Central memory CD8-positive, alpha-beta T cell (primary cell): Measurements from ENCODE around the gene GP1BB.

Experiments used
- ATAC-seq: fragments of 150-1000 bp; cut with Tn5 transposase; replicated peaks from 2 replicates; pipeline ENCODE4 v1.10.0; 2022; ENCODE audit warnings: mild to moderate bottlenecking, moderate FRiP score, moderate number of reproducible peaks; ENCODE audit not compliant: poor library complexity, severe bottlenecking; ENCODE audit errors: extremely low read depth
- DNase-seq, 2 donors: peaks; one replicate each; pipeline ENCODE4 v3.0.0; 2021; ENCODE audit warnings: low spot score in 2 of 2
- H3K27ac Mint-ChIP-seq: one replicate; pipeline ENCODE4 v1.8.0; 2022; ENCODE audit warnings: low read depth, mild to moderate bottlenecking, moderate library complexity, mixed read lengths
- H3K27me3 Mint-ChIP-seq: one replicate; pipeline ENCODE4 v1.8.0; 2022; ENCODE audit warnings: mixed read lengths
- H3K36me3 Mint-ChIP-seq: one replicate; pipeline ENCODE4 v1.8.0; 2022; ENCODE audit warnings: mild to moderate bottlenecking, moderate library complexity, mixed read lengths; ENCODE audit not compliant: insufficient read depth
- H3K4me1 Mint-ChIP-seq: one replicate; pipeline ENCODE4 v1.8.0; 2022; ENCODE audit warnings: mixed read lengths
- H3K4me3 Mint-ChIP-seq: one replicate; pipeline ENCODE4 v1.8.0; 2022; ENCODE audit warnings: mild to moderate bottlenecking, moderate library complexity, mixed read lengths
- H3K9me3 Mint-ChIP-seq: one replicate; pipeline ENCODE4 v1.8.0; 2022; ENCODE audit warnings: mixed read lengths

The GP1BB gene

DNA sequence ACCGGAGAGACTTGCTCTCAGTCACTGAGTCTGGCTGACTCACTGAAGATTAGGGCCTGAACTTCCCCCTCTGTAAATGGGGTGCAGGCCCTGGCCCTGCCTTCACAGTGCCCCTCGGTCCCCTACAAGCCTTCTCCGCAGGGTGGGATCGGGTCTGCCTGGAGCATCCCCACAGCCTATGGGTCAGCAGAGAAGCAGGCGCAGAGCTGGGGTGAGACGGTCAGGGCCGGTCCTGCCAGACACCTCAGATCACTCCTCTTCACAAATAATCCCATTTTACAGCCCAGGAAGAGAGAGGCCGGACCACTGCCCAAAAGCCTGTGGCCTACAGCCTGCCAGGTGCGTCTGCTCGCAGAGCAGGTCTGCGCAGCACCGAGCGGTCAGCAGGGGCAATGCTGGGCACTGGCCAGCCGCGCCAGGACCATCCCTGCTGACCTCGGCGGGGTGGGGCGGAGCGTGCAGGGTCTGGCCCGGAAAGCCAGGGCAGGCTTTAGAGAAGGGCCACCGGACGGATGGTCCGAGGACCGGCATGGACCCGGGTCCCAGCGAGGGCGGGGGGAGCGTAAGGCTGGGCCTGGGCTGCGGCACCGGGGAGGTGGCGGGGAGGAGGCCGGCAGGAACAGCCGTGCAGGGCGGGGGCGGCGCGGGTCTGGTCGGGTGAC, 9.6 kb upstream of the GP1BB start:
- Mint-ChIP-seq H3K9me3 (no peaks in the 10 kb centered on the region), H3K4me1 (no peaks in the 10 kb centered on the region), H3K27ac (no peak overlapping the region), H3K4me3 (peak overlapping the region; percentile 65), H3K27me3 (peaks cover 15% of the 10 kb centered on the region), H3K36me3 (peaks cover 2% of the 10 kb centered on the region)
- ATAC-seq (no peak), DNase-seq (no peak)

DNA sequence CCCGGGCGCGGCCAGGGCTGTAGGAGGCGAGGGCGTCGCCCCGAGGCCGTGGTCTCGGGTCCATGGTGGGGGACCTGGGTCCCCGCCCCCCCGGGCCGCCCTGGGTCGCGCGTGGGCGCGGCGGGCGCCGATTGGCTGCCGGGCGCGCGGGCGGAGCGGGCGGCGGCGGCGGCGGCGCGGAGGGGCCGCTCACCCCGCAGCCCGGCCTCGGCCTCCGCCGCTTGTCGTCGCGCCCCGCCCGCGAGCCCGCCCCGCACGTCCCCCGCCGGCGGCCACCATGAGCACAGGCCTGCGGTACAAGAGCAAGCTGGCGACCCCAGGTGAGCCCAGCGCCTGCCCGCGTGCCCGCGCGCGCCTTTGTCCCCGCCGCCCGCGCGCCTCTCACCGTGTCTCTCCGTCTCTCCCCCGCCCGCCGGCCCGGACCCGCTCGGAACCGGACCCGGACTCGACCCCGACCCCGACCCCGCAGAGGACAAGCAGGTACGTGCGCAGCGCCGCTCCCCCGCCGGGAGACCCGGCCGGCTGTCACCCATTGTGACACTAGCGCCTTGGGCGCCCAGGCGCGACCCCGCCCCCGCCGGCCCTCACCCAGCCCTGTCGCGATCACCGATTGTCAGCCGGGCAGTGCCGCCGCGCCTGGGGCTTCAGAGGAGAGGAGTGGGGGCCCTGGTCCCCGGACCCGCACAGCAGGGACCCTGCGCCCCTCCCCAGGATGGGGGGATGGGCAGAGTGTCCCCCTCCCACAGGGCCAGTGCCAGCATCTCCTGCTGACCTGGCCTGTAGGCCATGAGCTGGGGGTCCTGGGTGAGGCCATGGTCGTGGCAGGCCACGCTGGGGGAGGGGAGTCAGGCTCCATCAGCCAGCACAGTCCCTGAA, 8.8 kb upstream of the GP1BB start, which contains the start of gene SEPTIN5:
TSS of gene SEPTIN5 (plus strand) at position 192 of the 876 bp plus-strand sequence. CDS start at position 278, 86 bp downstream.
- peak within 1 kb of the TSS; percentile 65 for H3K4me3 Mint-ChIP-seq

DNA sequence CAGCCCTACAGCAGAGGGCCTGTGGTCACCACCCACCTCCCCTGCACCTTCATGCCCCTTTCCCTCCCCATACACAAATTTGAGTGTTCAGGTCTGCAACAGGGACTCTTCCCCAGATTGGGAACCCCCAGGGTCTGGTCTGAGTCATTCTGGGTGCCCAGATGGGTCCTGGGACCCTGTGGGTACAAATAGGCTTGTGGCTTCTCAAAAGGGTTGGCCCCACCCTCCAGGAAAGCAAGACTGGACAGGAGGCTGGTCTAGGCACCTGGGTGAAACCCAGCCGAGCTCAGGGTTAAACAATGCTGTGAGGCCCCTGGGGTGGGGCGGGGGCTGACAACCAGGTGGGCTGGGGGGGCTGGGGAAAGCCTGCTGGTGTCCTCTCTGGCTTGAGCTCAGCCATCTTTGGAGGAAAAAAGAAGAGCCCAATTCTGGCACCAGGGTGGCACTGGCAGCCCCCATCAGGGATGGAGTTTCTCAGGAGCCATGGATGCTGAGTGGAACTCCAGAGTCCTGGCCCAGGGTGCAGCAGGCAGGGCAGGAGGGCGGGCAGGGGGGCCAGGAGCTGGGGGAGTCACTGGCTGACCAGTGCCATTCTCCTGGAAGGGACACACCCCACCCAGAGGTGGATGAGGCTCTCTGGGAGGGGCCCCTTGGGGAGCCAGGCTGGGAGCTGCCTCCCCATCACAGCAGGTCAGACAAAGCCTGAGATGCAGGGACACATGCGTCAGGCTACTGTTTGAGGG, 8.0 kb upstream of the GP1BB start:
- Mint-ChIP-seq H3K36me3 (peaks cover 2% of the 10 kb centered on the region), H3K4me3 (peak overlapping the region; percentile 46), H3K27ac (no peak overlapping the region), H3K9me3 (no peaks in the 10 kb centered on the region), H3K4me1 (no peaks in the 10 kb centered on the region), H3K27me3 (peaks cover 29% of the 10 kb centered on the region)
- ATAC-seq (no peak), DNase-seq (no peak)

More for the DNA sequence above, 8.8 kb upstream of the GP1BB start, which contains the start of gene SEPTIN5:
- ATAC-seq (no peak), DNase-seq (no peak)
- Mint-ChIP-seq H3K9me3 (no peaks in the 10 kb centered on the region), H3K4me1 (no peaks in the 10 kb centered on the region), H3K27me3 (peaks cover 21% of the 10 kb centered on the region), H3K27ac (no peak within 1 kb of the TSS), H3K36me3 (peaks cover 2% of the 10 kb centered on the region)

DNA sequence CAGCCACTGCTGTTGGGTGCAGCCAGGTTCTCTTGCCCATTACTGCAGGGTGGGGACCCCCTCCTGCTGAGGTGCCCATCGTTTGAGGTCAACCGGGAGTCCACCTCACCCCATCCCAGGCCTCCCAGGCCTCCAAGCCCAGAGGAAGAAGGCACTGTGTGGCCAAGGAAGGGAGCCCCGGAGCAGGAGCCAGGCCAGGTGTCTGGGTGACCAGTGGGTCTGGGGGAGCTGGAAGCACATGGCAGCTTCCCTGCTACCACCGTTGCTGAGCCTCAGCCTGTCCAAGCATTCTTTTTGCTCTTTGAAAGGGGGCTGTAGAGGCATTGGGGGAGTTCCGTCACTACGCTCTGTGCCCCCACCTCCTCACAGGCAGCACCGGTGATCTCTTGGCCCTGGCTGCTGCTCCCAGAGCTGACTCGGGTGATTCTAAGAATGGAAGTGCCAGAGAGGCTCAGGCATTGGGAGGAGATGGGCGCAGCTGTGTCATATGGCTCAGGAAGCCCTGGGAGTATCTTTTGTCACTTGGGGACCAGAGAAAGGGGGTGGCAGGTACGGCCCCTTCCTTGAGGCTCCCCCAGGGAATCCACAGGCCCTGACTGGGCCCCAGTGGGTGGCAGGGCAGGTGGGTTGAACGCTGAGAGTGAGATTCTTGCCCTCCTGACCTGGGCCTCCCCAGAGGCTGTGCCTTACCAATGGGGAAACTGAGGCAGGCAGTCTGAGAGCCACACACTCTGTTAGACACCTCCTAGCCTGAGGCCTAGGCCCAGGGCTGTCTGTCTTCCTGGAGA, 7.1 kb upstream of the GP1BB start:
- Mint-ChIP-seq H3K4me1 (no peaks in the 10 kb centered on the region), H3K4me3 (peak overlapping the region; percentile 73), H3K27me3 (peaks cover 38% of the 10 kb centered on the region), H3K27ac (no peak overlapping the region), H3K36me3 (peaks cover 2% of the 10 kb centered on the region), H3K9me3 (no peaks in the 10 kb centered on the region)
- ATAC-seq (no peak), DNase-seq (no peak)

DNA sequence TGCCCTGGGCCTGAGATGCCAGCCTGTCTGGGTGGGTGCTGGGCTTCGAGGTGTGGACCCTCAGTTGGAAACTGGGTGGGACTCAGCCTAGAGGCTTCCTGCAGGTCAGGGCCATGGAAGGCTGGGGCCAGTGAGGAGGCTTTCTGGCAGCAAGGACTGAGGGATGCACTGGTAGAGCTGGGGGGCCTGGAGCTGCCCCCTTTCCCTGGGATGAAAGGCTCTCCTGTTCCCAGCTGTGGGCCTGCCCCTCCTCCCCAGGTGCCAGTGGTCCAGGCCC, 6.6 kb upstream of the GP1BB start:
- Mint-ChIP-seq H3K9me3 (no peaks in the 10 kb centered on the region), H3K27ac (no peak overlapping the region), H3K27me3 (peaks cover 43% of the 10 kb centered on the region), H3K36me3 (peaks cover 2% of the 10 kb centered on the region), H3K4me3 (peak overlapping the region; percentile 73), H3K4me1 (no peaks in the 10 kb centered on the region)
- DNase-seq (no peak), ATAC-seq (no peak)

DNA sequence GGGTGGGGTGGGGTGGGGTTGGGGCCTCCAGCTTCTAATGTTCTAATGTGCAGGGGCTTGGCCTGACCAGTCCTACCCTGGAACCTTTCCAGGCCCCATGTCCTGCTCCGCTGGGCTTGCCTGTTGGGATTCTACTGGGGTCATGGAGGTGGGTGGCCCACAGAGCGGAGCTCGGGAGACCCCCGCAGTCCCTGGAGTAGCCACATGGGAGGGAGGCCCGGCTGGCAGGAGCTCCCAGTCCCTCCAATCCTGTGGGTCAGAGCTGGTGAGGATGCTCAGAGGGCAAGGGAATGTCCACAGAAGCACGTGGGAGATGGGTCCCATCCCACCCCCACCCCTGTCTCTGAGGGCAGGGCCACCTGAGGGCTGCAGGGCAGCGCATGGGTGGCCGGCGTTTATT, 6.2 kb upstream of the GP1BB start:
- no peaks in the 10 kb centered on the region for H3K9me3 Mint-ChIP-seq
- H3K27ac Mint-ChIP-seq: no peak overlapping the region

DNA sequence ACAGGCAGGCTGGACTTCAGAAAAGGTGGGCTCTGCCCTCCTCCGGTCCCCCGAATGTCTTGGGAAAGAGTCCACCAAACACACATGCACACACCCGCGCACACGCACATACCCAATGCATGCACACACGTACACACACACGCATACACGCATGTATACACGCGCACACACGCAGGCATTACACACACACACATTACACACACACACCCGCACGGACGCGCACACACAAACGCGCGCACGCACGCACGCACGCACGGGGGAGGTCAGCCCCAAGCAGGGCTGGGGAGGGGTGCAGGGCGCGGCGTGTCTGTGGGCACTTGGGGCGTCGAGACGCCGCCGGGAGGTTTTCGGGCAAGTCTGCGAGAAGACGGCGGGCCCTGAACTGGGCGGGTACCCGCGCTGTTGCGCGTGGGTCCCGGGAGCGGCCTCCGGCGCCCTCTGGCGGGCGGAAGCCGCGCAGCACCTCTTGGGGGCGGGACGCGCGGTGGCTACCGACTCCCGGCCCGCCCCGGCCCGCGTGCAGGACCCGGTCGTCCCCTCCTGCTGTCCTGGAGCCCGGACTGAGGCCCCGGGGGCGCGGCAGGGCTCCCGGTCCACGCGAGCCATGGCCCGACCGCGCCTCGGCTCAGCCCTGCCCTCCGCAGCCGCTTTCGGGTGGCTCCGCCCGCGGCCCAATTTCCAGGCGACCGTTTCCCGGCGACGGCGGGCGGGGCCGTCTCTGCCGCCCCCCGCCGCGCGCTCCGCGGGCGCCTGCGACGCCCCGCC, 5.5 kb upstream of the GP1BB start:
- no peaks in the 10 kb centered on the region for H3K9me3 Mint-ChIP-seq
- DNase-seq (peak; percentile 68 to 78), ATAC-seq (peak; percentile 90)
- peaks cover 43% of the 10 kb centered on the region for H3K27me3 Mint-ChIP-seq
- H3K4me3 Mint-ChIP-seq: peak overlapping the region; percentile 73
- no peaks in the 10 kb centered on the region for H3K4me1 Mint-ChIP-seq
- H3K36me3 Mint-ChIP-seq: peaks cover 2% of the 10 kb centered on the region
- H3K27ac Mint-ChIP-seq: no peak overlapping the region

More for the DNA sequence above, 6.2 kb upstream of the GP1BB start:
- Mint-ChIP-seq H3K36me3 (peaks cover 2% of the 10 kb centered on the region), H3K27me3 (peaks cover 43% of the 10 kb centered on the region), H3K4me1 (no peaks in the 10 kb centered on the region), H3K4me3 (peak overlapping the region; percentile 73)
- no peak for ATAC-seq
- no peak for DNase-seq

DNA sequence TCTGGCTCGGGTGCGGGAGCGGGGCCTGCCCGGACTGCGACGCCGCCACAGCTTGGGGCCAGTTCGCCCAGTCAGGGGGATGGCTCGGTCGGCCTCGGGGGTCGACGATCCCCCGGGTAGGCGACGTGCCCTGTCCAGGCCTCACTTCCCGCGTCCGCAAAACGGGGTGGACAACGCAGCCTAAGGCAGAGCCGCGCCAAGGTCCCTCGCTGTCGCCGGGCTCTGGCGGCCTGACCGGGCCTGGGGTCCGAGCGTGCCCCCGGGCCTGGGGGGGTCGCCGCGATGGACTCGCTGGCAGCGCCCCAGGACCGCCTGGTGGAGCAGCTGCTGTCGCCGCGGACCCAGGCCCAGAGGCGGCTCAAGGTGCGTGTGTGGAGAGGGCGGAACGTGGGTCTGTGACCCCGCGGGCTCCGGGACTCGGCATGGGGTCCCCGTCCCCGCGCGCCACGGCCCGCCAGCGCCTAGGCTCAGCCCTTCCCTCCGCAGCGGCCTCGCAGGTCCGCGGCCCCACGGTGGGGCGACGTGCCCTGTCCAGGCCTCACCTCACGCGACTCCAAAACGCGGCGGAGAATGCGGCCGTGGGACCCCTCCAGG, 4.8 kb upstream of the GP1BB start:
- no peak overlapping the region for H3K27ac Mint-ChIP-seq
- peaks cover 2% of the 10 kb centered on the region for H3K36me3 Mint-ChIP-seq
- peaks cover 39% of the 10 kb centered on the region for H3K27me3 Mint-ChIP-seq
- H3K4me1 Mint-ChIP-seq: no peaks in the 10 kb centered on the region
- DNase-seq (no peak), ATAC-seq (no peak)
- H3K4me3 Mint-ChIP-seq: no peak overlapping the region
- no peaks in the 10 kb centered on the region for H3K9me3 Mint-ChIP-seq

DNA sequence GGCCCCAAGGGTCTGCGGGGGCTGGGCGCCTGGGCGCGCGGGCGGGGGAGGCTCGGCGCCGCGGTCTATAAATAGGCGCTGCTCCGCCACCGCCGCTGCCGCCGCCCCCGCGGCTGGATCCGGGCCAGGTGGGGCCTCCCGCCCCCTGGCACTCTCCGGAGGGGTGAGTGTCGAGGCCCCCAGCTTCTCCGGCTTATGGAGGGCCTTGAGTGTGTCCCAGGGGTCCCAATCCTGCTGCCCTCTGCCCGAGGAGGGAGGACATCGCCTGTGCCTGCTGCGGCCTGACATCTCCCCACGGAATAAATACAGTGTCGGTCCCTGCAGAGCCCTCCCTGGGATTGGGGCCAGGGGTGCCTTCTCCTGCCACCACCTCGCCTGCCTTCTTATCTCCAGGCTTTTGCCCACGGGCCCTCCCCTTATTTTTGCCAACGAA, 4.3 kb upstream of the GP1BB start:
- ATAC-seq (no peak), DNase-seq (no peak)
- peaks cover 2% of the 10 kb centered on the region for H3K36me3 Mint-ChIP-seq
- H3K9me3 Mint-ChIP-seq: no peaks in the 10 kb centered on the region
- H3K4me1 Mint-ChIP-seq: no peaks in the 10 kb centered on the region
- peak overlapping the region; percentile 68 for H3K4me3 Mint-ChIP-seq
- H3K27me3 Mint-ChIP-seq: peaks cover 37% of the 10 kb centered on the region
- peak overlapping the region; percentile 32 for H3K27ac Mint-ChIP-seq

DNA sequence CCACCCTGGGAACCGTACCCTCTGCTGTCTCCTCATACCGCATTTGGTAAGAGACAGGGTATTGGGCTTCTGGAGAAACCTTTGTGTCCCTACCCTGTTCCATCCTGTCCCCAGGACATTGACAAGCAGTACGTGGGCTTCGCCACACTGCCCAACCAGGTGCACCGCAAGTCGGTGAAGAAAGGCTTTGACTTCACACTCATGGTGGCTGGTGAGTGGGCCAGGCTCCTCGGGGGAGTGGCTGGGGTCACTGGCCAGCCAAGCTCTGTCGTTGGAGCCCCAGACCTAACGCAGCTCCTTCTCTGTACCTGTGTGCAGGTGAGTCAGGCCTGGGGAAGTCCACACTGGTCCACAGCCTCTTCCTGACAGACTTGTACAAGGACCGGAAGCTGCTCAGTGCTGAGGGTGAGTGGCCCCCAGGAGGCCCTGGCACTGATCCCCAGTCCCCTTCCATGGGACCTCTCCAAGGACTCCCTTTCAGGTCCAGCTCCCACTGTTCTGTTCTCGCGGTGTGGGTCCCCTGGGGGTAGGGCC, 3.8 kb upstream of the GP1BB start:
- DNase-seq: no peak
- Mint-ChIP-seq H3K27me3 (peaks cover 40% of the 10 kb centered on the region), H3K27ac (peak overlapping the region; percentile 32), H3K36me3 (peaks cover 2% of the 10 kb centered on the region), H3K4me1 (peaks cover 2% of the 10 kb centered on the region), H3K9me3 (no peaks in the 10 kb centered on the region), H3K4me3 (peak overlapping the region; percentile 68)
- ATAC-seq: no peak

DNA sequence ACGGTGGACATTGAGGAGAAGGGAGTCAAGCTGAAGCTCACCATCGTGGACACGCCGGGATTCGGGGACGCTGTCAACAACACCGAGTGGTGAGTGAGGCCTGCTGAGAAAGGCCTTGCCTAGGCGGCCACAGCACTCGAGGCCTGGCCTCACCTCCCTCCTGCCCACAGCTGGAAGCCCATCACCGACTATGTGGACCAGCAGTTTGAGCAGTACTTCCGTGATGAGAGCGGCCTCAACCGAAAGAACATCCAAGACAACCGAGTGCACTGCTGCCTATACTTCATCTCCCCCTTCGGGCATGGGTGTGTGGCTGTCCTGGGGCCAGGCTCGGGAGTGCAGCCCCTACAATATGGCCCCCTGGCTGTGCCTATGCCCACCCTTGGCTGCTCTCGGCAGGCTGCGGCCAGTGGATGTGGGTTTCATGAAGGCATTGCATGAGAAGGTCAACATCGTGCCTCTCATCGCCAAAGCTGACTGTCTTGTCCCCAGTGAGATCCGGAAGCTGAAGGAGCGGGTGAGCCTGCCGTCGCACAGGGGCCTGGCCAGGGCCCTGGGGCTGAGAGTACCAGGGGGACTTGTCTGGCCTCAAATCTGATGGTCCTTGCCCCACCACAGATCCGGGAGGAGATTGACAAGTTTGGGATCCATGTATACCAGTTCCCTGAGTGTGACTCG, 3.0 kb upstream of the GP1BB start:
- Mint-ChIP-seq H3K27me3 (peaks cover 48% of the 10 kb centered on the region), H3K36me3 (peaks cover 7% of the 10 kb centered on the region), H3K9me3 (no peaks in the 10 kb centered on the region), H3K4me3 (peak overlapping the region; percentile 68), H3K4me1 (peaks cover 9% of the 10 kb centered on the region), H3K27ac (no peak overlapping the region)
- ATAC-seq (no peak), DNase-seq (no peak)
